Measurements from ENCODE around the gene SNRPE.

SNRPE gene

GRCh38 chr1:203888807-203889251 is 27.4 kb downstream of the SNRPE start:
- DNase-seq: no peak

DNA sequence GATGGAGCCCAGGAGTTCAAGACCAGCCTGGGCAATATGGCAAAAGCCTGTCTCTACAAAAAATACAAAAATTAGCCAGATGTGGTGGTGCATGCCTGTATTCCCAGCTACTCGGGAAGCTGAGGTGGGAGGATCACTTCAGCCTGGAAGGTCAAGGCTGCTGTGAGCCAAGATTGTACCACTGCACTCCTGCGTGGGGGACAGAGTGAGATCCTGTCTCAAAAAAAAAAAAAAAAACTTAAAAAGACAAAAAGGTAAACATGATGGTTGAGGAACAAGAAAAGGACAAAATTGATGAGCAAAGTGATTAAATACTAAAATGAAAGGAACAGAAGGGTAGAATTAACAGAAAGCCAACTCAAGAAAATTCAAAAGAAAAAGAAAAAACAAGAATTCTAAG is 30.6 kb downstream of the SNRPE start:
- DNase-seq: no peak

- no peak for DNase-seq
These were observed 37.3 kb downstream of the SNRPE start for GRCh38 chr1:203898458-203899352.

GRCh38 chr1:203899353-203899716 is 37.9 kb downstream of the SNRPE start:
- no peak for DNase-seq

- DNase-seq: no peak
These were observed 38.7 kb downstream of the SNRPE start for GRCh38 chr1:203899869-203900714.

- no peak for DNase-seq
These were observed 40.2 kb downstream of the SNRPE start for GRCh38 chr1:203901581-203901980.

DNA sequence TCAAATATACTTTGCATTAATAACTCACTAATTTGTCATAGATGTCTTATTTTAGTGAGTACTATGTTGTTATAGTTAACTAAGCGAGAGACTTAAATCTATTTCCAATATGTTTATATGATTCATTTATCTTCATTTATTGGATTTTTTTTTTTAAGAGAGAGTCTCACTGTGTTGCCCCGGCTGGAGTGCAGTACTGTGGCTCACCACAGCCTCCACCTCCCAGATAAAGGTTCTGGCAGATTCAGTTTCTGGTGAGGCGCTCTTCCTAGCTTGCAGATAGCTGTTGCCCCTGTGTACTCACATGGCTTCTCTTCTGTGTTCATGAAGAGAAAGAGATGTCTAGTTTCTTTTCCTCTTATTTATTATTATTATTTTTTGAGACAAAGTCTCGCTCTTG is 43.9 kb downstream of the SNRPE start:
- DNase-seq: no peak

- DNase-seq: no peak
These were observed 45.5 kb downstream of the SNRPE start for GRCh38 chr1:203906932-203907331.

- no peak for DNase-seq
These were observed 46.5 kb downstream of the SNRPE start for GRCh38 chr1:203907901-203908300.

DNA sequence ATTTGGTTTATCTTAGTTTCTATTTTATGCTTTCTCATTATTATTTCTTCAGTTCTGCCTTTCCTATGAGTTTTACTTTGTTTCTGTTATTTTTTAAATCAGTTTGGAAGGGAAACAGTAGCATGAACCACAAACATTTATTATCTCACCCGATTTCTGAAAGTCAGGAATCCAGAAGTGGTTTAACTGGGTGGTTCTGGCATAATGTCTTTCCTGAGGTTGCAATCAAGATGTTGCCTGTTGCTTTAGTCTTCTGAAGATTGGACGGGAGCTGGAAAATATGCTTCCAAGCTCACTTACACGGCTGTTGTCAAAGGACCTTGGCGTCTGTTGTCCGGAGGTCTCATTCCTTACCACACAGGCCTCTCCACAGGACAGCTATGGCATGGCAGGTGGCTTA is 50.4 kb downstream of the SNRPE start:
- DNase-seq: no peak

- no peak for DNase-seq
These were observed 51.7 kb downstream of the SNRPE start for GRCh38 chr1:203913073-203913521.

GRCh38 chr1:203914292-203914691 is 52.9 kb downstream of the SNRPE start:
- DNase-seq: no peak

DNA sequence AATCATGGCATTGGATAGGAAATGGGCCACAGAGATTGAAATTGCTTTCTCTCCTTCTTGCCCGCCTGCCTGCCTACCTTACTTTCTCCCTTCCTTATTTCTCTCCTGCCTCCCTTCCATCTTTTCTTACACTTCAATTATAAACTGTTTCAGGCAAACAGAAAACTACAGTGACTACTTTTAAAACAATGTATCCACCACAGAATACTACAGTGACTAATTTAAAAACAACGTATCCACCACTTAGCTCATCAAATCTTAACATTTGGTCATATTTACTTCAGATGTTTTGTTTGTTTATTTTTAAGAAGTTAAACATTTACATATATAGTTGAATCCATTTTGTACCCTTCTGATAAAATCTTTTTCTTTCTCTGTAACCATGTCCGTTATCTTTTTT is 54.4 kb downstream of the SNRPE start:
- DNase-seq: no peak

- DNase-seq: no peak
These were observed 55.4 kb downstream of the SNRPE start for GRCh38 chr1:203916756-203917155.
